ENCODE results near the gene TNFRSF6B. TPM values are rescaled to one million over a fixed set of nuclear protein-coding genes. Genes with fewer than 3 reads are reported as not detected.
A peak's percentile ranks its signal among the peaks of the same experiment; 100 is the strongest.

TNFRSF6B gene
- total and polyA plus RNA-seq, 2 of the 4 experiments (the other 2 are of a cell fraction) = 1.3 to 11.0 TPM

DNA sequence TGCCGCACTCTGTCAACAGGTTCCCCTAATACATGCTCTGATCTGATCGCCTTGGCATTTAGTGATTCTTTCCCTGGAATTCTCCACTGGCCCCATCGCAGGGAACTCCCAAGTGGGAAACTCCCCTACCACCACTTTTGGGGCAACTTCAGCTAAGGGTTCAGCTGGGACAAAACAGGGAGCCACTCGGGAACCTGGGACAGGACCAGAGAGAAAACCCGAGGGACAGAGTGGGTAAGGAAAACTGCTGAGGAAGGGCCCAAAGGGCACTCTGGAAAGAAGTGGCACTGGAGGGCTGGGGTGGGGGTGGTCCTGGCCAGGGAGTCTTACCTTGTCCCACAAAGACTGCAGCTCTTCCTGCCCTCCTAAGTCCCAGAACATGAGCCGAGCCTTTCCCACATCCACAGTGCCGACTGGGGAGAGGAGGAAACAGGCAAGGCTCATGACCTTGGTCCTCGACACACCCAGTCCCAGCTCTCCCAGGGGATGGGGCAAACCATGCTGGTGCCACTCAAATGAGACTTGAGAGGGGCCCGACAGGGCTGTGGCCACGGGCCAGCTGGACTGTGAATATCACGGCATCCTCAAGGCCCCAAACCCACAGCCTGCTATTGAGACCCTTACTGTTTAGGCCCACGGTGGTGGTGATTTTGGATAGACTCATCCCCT, 9.7 kb downstream of the TNFRSF6B start:
- H4K5ac ChIP-seq (ENCODE audit: low read depth, low read length) = no peak overlapping the region; the same call in 1 of the 2 replicates
- no peak overlapping the region for H2BK120ac ChIP-seq (ENCODE audit: low read depth, low read length)
- peak overlapping the region; percentile 98 for H2AK9ac ChIP-seq (replicated peaks; ENCODE audit: low read depth, low read length, poor library complexity)
- H3K9me1 ChIP-seq (ENCODE audit: insufficient read depth, low read length) = no peaks in the 10 kb centered on the region
- H3K27ac ChIP-seq (ENCODE audit: insufficient read depth, low read length) = peak overlapping the region; percentile 82; the same call in 1 of the 2 replicates
- H2BK5ac ChIP-seq (ENCODE audit: low read depth, low read length, poor library complexity, severe bottlenecking) = peak overlapping the region; percentile 77
- H3K4ac ChIP-seq (ENCODE audit: low read depth, low read length) = peak overlapping the region; percentile 94
- H2AFZ ChIP-seq (replicated peaks; ENCODE audit: low read length, poor library complexity) = peak overlapping the region; percentile 98
- H3K56ac ChIP-seq (ENCODE audit: extremely low read depth, insufficient read depth, low read length) = no peak overlapping the region
- peaks cover 18 to 76% of the 10 kb centered on the region in 2 experiments for H3K79me1 ChIP-seq (ENCODE audit: low read depth in 1 of 2, low read length in 2 of 2)
- in situ Hi-C loops (cut with MboI; ENCODE audit: low sequenced_read_pairs) = loop anchor here (10.0 kb wide), 1 partner anchor 159 kb away; the partner anchor contains the start of genes ABHD16B and TPD52L2
- intact Hi-C loops (cut with micrococcal nuclease) = loop anchor here (2.0 kb wide), 1 partner anchor 159 kb away; the partner anchor contains the start of gene TPD52L2
- H3K9me3 ChIP-seq (ENCODE audit: control insufficient read depth, insufficient read depth, low read length) = no peaks in the 10 kb centered on the region
- H3K23ac ChIP-seq (ENCODE audit: low read depth, low read length) = 0 out of 2 replicates have a peak overlapping the region, but pooled peaks have one; percentile 81
- no peaks in the 10 kb centered on the region; the same call in 1 of the 2 replicates for H4K20me1 ChIP-seq (ENCODE audit: insufficient read depth, low read length)
- POLR2A ChIA-PET (ENCODE audit: unreplicated experiment) = no interaction called here
- H3K4me2 ChIP-seq (ENCODE audit: low read depth, low read length) = peak overlapping the region; percentile 92
- BruUV-seq (replicated peaks) = no TSS peak
- peaks cover 39% of the 10 kb centered on the region for H3K36me3 ChIP-seq (ENCODE audit: control insufficient read depth, insufficient read depth, low read length)
- 80% methylated on average over 1 of the region's 12 CpGs; no CpG with 5 or more reads in 1 of the 2 experiments for WGBS, 2 experiments (ENCODE audit: extremely low coverage in 2 of 2, insufficient read length in 1 of 2)
- H2AK5ac ChIP-seq (ENCODE audit: low read depth, low read length) = peak overlapping the region; percentile 98
- peak overlapping the region; percentile 69 to 93; a peak in 3 of 4 replicates for H4K8ac ChIP-seq (ENCODE audit: low read depth in 2 of 2, low read length in 2 of 2)
- CTCF ChIA-PET = no interaction called here
- DNase-seq (no peak), ATAC-seq (ENCODE audit: low read depth) (no peak)
- H3K4me1 ChIP-seq (ENCODE audit: control insufficient read depth, insufficient read depth, low read length) = peaks cover 10% of the 10 kb centered on the region
- H3K4me3 ChIP-seq (ENCODE audit: insufficient read depth, low read depth, low read length) = peak overlapping the region; percentile 84; the same call in 1 of the 2 replicates
- TF ChIP-seq RFX5 (IDR thresholded peaks at IDR 0.05; ENCODE audit: low read depth, low read length) (no peak), BHLHE40 (IDR thresholded peaks at IDR 0.05; ENCODE audit: low read depth, low read length) (no peak), MAFK (IDR thresholded peaks at IDR 0.05; ENCODE audit: low read depth, low read length) (no peak), RAD21 (IDR thresholded peaks at IDR 0.05; ENCODE audit: low read length) (no peak), NFE2L2 (IDR thresholded peaks at IDR 0.05; ENCODE audit: low read depth, low read length) (no peak)
- no peak overlapping the region for H2BK20ac ChIP-seq (ENCODE audit: low read depth, low read length)
- no peaks in the 10 kb centered on the region for H3K27me3 ChIP-seq (ENCODE audit: control insufficient read depth, insufficient read depth, low read length)
- 0 out of 2 replicates have a peak overlapping the region, but pooled peaks have one; percentile 92 for H3K14ac ChIP-seq (replicated peaks; ENCODE audit: low read depth, low read length)
- no peak overlapping the region for H2BK15ac ChIP-seq (ENCODE audit: low read depth, low read length)
- 0 out of 2 replicates have a peak overlapping the region, but pooled peaks have one; percentile 60 for H4K91ac ChIP-seq (ENCODE audit: insufficient read depth, low read depth, low read length)
- H3K9ac ChIP-seq (ENCODE audit: low read depth, low read length) = peak overlapping the region; percentile 79; the same call in 1 of the 2 replicates
- dilution Hi-C loops (cut with HindIII; ENCODE audit: low sequenced_read_pairs, unreplicated experiment) = no loop called here
- no peak overlapping the region for H3K18ac ChIP-seq (ENCODE audit: low read depth, low read length)
